ENCODE data around the gene IFNAR1.

DNA sequence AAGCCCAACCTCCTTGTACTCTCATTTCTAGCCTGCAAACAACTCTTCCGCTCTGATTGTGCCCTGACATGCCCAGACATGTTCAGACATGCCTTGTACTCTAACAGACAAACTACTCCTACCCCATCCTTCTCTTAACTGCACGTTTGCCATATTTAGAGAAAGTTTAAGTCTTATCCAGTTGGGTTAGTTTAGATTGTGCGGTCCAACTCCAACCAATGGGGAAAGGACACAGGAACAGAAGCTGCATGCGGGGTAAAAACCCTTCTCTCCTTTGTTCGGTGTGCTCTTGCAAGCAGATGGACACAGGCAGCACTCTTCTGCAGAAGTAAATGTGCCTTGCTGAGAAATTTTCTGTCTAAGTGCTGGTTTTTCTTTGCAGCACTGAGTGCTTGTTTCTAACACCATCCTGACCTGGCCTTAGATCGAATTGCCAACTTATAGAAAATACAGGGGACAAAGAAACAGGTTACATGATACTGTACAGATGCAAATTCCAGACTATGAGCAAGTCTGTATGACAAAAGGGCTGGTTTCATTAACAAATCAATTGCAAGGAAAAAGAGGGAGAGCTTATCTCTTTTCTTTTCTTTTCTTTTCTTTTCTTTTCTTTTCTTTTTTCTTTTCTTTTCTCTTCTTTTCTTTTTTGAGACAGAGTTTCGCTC, 42.7 kb downstream of the IFNAR1 start:
- TF ChIP-seq, protein P1, sequence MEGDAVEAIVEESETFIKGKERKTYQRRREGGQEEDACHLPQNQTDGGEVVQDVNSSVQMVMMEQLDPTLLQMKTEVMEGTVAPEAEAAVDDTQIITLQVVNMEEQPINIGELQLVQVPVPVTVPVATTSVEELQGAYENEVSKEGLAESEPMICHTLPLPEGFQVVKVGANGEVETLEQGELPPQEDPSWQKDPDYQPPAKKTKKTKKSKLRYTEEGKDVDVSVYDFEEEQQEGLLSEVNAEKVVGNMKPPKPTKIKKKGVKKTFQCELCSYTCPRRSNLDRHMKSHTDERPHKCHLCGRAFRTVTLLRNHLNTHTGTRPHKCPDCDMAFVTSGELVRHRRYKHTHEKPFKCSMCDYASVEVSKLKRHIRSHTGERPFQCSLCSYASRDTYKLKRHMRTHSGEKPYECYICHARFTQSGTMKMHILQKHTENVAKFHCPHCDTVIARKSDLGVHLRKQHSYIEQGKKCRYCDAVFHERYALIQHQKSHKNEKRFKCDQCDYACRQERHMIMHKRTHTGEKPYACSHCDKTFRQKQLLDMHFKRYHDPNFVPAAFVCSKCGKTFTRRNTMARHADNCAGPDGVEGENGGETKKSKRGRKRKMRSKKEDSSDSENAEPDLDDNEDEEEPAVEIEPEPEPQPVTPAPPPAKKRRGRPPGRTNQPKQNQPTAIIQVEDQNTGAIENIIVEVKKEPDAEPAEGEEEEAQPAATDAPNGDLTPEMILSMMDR (IDR thresholded peaks at IDR 0.05; ENCODE audit: low read depth, low read length), result no peak
- TF ChIP-seq POLR2A (IDR thresholded peaks at IDR 0.05; ENCODE audit: extremely low read depth, insufficient read length), result no peak
- TF ChIP-seq, protein P2, sequence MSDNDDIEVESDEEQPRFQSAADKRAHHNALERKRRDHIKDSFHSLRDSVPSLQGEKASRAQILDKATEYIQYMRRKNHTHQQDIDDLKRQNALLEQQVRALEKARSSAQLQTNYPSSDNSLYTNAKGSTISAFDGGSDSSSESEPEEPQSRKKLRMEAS (IDR thresholded peaks at IDR 0.05; ENCODE audit: low read depth, low read length), result no peak

Data from NB4 (cell line).